ENCODE measurements around the gene POU2F2.
A peak's percentile ranks its signal among the peaks of the same experiment; 100 is the strongest.

The POU2F2 gene

GRCh38 chr19:42068361-42068755 is 63.9 kb downstream of the POU2F2 start:
- H3K27ac ChIP-seq = peak overlapping the region; percentile 57
- no peak overlapping the region for H3K9ac ChIP-seq

GRCh38 chr19:42067315-42067888 is 64.8 kb downstream of the POU2F2 start:
- H3K27ac ChIP-seq = no peak overlapping the region
- H3K4me1 ChIP-seq = peaks cover 16% of the 10 kb centered on the region
- no peak overlapping the region for H3K9ac ChIP-seq
- no peaks in the 10 kb centered on the region for H3K27me3 ChIP-seq (ENCODE audit: control insufficient read depth, insufficient read depth, low read length)
- H3K9me3 ChIP-seq (ENCODE audit: control insufficient read depth, low read length) = no peaks in the 10 kb centered on the region
- H3K36me3 ChIP-seq (ENCODE audit: control insufficient read depth, insufficient read depth, low read length) = no peaks in the 10 kb centered on the region
- H2AFZ ChIP-seq = no peak overlapping the region
- H3K79me2 ChIP-seq = peaks cover 3% of the 10 kb centered on the region
- H3K4me3 ChIP-seq (ENCODE audit: low read depth, low read length) = no peak overlapping the region
- TF ChIP-seq CTCF (IDR thresholded peaks at IDR 0.05) = no peak
- no peak overlapping the region for H3K4me2 ChIP-seq (ENCODE audit: low read length)

More at GRCh38 chr19:42068361-42068755, 63.9 kb downstream of the POU2F2 start:
- peaks cover 16% of the 10 kb centered on the region for H3K4me1 ChIP-seq
- H3K4me2 ChIP-seq (ENCODE audit: low read length) = peak overlapping the region; percentile 96
- peak overlapping the region; percentile 73 for H2AFZ ChIP-seq
- H3K36me3 ChIP-seq (ENCODE audit: control insufficient read depth, insufficient read depth, low read length) = no peaks in the 10 kb centered on the region
- H3K79me2 ChIP-seq = peaks cover 3% of the 10 kb centered on the region
- peak overlapping the region; percentile 82 for H3K4me3 ChIP-seq (ENCODE audit: low read depth, low read length)
- no peak for TF ChIP-seq CTCF (IDR thresholded peaks at IDR 0.05)
- no peaks in the 10 kb centered on the region for H3K27me3 ChIP-seq (ENCODE audit: control insufficient read depth, insufficient read depth, low read length)
- no peaks in the 10 kb centered on the region for H3K9me3 ChIP-seq (ENCODE audit: control insufficient read depth, low read length)

GRCh38 chr19:42066075-42066754 is 66.0 kb downstream of the POU2F2 start:
- Histone ChIP-seq H3K27me3 (ENCODE audit: control insufficient read depth, insufficient read depth, low read length) (no peaks in the 10 kb centered on the region), H3K36me3 (ENCODE audit: control insufficient read depth, insufficient read depth, low read length) (no peaks in the 10 kb centered on the region), H3K27ac (no peak overlapping the region)

GRCh38 chr19:42065511-42065910 is 66.7 kb downstream of the POU2F2 start:
- no peak overlapping the region for H2AFZ ChIP-seq
- H3K4me1 ChIP-seq = peaks cover 11% of the 10 kb centered on the region
- no peaks in the 10 kb centered on the region for H3K9me3 ChIP-seq (ENCODE audit: control insufficient read depth, low read length)
- H3K9ac ChIP-seq = no peak overlapping the region
- peaks cover 3% of the 10 kb centered on the region for H3K79me2 ChIP-seq
- no peak for TF ChIP-seq CTCF (IDR thresholded peaks at IDR 0.05)
- H3K4me3 ChIP-seq (ENCODE audit: low read depth, low read length) = no peak overlapping the region
- no peak overlapping the region for H3K4me2 ChIP-seq (ENCODE audit: low read length)
- no peak overlapping the region for H3K27ac ChIP-seq
- no peaks in the 10 kb centered on the region for H3K36me3 ChIP-seq (ENCODE audit: control insufficient read depth, insufficient read depth, low read length)
- H3K27me3 ChIP-seq (ENCODE audit: control insufficient read depth, insufficient read depth, low read length) = no peaks in the 10 kb centered on the region

More at GRCh38 chr19:42066075-42066754, 66.0 kb downstream of the POU2F2 start:
- TF ChIP-seq CTCF (IDR thresholded peaks at IDR 0.05) = no peak
- Histone ChIP-seq H3K4me2 (ENCODE audit: low read length) (no peak overlapping the region), H3K9ac (no peak overlapping the region), H3K4me3 (ENCODE audit: low read depth, low read length) (no peak overlapping the region), H2AFZ (no peak overlapping the region), H3K9me3 (ENCODE audit: control insufficient read depth, low read length) (no peaks in the 10 kb centered on the region), H3K4me1 (peaks cover 16% of the 10 kb centered on the region), H3K79me2 (peaks cover 3% of the 10 kb centered on the region)

- Histone ChIP-seq H3K4me1 (peaks cover 8% of the 10 kb centered on the region), H3K9ac (no peak overlapping the region), H3K4me2 (ENCODE audit: low read length) (no peak overlapping the region), H3K79me2 (no peaks in the 10 kb centered on the region), H3K36me3 (ENCODE audit: control insufficient read depth, insufficient read depth, low read length) (no peaks in the 10 kb centered on the region), H3K27me3 (ENCODE audit: control insufficient read depth, insufficient read depth, low read length) (no peaks in the 10 kb centered on the region), H2AFZ (no peak overlapping the region), H3K9me3 (ENCODE audit: control insufficient read depth, low read length) (no peaks in the 10 kb centered on the region), H3K4me3 (ENCODE audit: low read depth, low read length) (no peak overlapping the region), H3K27ac (no peak overlapping the region)
- no peak for TF ChIP-seq CTCF (IDR thresholded peaks at IDR 0.05)
Observed at GRCh38 chr19:42065051-42065450, 67.2 kb downstream of the POU2F2 start.
